ENCODE data around the gene MAST4. TPM values are rescaled to one million over a fixed set of nuclear protein-coding genes. Genes with fewer than 3 reads are reported as not detected.

Gene MAST4
- total RNA-seq, 2 donors from 2014 or later: 11.0 to 11.5 TPM

DNA sequence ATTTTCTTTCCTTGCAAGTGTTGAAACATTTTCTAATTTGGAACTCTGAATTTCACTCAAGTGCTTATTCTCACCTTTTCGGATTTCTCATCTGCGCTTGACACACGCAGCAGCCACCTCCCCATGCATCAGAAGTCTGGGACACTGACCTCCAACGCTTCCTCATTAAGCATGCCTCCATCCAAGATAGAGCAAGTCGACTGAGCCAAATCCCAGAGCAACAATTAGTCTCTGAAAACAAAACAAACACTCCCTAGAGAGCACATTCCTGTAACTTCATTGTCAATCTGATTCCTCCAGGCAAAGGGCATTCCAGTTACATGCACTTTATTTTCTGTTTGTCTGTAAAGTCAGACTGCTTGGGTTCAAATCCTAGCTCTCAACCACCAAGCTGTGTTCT is 594.7 kb downstream of the MAST4 start:
- Mint-ChIP-seq H3K4me3 (no peak overlapping the region), H3K4me1 (peaks cover 25% of the 10 kb centered on the region), H3K9me3 (peaks cover 15% of the 10 kb centered on the region), H3K36me3 (ENCODE audit: low read depth) (peaks cover 2% of the 10 kb centered on the region), H3K27me3 (ENCODE audit: insufficient read depth) (no peaks in the 10 kb centered on the region), H3K27ac (peak overlapping the region; percentile 13)
- TF ChIP-seq, protein P1, sequence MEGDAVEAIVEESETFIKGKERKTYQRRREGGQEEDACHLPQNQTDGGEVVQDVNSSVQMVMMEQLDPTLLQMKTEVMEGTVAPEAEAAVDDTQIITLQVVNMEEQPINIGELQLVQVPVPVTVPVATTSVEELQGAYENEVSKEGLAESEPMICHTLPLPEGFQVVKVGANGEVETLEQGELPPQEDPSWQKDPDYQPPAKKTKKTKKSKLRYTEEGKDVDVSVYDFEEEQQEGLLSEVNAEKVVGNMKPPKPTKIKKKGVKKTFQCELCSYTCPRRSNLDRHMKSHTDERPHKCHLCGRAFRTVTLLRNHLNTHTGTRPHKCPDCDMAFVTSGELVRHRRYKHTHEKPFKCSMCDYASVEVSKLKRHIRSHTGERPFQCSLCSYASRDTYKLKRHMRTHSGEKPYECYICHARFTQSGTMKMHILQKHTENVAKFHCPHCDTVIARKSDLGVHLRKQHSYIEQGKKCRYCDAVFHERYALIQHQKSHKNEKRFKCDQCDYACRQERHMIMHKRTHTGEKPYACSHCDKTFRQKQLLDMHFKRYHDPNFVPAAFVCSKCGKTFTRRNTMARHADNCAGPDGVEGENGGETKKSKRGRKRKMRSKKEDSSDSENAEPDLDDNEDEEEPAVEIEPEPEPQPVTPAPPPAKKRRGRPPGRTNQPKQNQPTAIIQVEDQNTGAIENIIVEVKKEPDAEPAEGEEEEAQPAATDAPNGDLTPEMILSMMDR (conservative IDR thresholded peaks at IDR 0.05): no peak
- Histone ChIP-seq H3K4me1 (ENCODE audit: control insufficient read depth, insufficient read depth, low read length) (peaks cover 6% of the 10 kb centered on the region), H3K27ac (ENCODE audit: low read depth, low read length) (no peak overlapping the region), H3K36me3 (ENCODE audit: control insufficient read depth, insufficient read depth, low read length) (no peaks in the 10 kb centered on the region), H3K9ac (ENCODE audit: extremely low read depth, low read length, poor library complexity, severe bottlenecking) (no peak overlapping the region), H3K27me3 (ENCODE audit: control insufficient read depth, insufficient read depth, low read length, poor library complexity, severe bottlenecking) (no peaks in the 10 kb centered on the region), H3K4me3 (ENCODE audit: low read length) (no peak overlapping the region), H3K9me3 (ENCODE audit: control insufficient read depth, low read length) (peaks cover 16% of the 10 kb centered on the region)
- peak; percentile 62 for DNase-seq
- WGBS, 2 experiments (ENCODE audit: insufficient coverage in 1 of 2, insufficient read length in 1 of 2): 62 to 64% methylated on average over 5 of the region's 5 CpGs

- Histone ChIP-seq H3K27me3 (ENCODE audit: control insufficient read depth, insufficient read depth, low read length, poor library complexity, severe bottlenecking) (no peaks in the 10 kb centered on the region), H3K4me1 (ENCODE audit: control insufficient read depth, insufficient read depth, low read length) (peaks cover 6% of the 10 kb centered on the region), H3K9me3 (ENCODE audit: control insufficient read depth, low read length) (peaks cover 16% of the 10 kb centered on the region), H3K4me3 (ENCODE audit: low read length) (peak overlapping the region; percentile 17), H3K9ac (ENCODE audit: extremely low read depth, low read length, poor library complexity, severe bottlenecking) (no peak overlapping the region), H3K36me3 (ENCODE audit: control insufficient read depth, insufficient read depth, low read length) (no peaks in the 10 kb centered on the region), H3K27ac (ENCODE audit: low read depth, low read length) (no peak overlapping the region)
- Mint-ChIP-seq H3K4me1 (peaks cover 25% of the 10 kb centered on the region), H3K27ac (no peak overlapping the region), H3K4me3 (no peak overlapping the region), H3K27me3 (ENCODE audit: insufficient read depth) (no peaks in the 10 kb centered on the region), H3K9me3 (peaks cover 15% of the 10 kb centered on the region), H3K36me3 (ENCODE audit: low read depth) (peaks cover 2% of the 10 kb centered on the region)
- TF ChIP-seq, protein P1 (conservative IDR thresholded peaks at IDR 0.05): no peak
- 92 to 100% methylated on average over 8 to 9 of the region's 9 CpGs for WGBS, 2 experiments (ENCODE audit: insufficient coverage in 1 of 2, insufficient read length in 1 of 2)
- DNase-seq: no peak
Observed at GRCh38 chr5:67192719-67193438, 596.7 kb downstream of the MAST4 start.

DNA sequence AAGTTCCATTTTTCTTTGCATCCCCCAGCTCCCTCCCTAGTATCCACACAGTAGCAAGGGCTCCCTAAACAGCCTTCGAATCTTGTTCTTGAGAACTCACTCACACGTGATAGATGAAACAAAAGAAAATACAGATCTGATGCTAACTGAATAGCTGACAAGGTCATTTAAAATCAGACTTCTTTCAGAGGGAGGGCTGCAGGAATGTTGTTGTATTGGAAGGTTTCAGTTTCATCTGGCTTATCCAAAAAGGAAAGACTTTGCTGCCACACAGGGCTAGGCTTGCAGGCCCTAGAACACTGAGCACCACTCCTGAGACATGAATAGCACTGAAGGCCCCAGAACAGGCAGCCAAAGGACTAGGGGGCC is 597.2 kb downstream of the MAST4 start:
- Histone ChIP-seq H3K4me3 (ENCODE audit: low read length) (no peak overlapping the region), H3K9me3 (ENCODE audit: control insufficient read depth, low read length) (peaks cover 16% of the 10 kb centered on the region), H3K4me1 (ENCODE audit: control insufficient read depth, insufficient read depth, low read length) (peaks cover 6% of the 10 kb centered on the region), H3K27me3 (ENCODE audit: control insufficient read depth, insufficient read depth, low read length, poor library complexity, severe bottlenecking) (no peaks in the 10 kb centered on the region), H3K36me3 (ENCODE audit: control insufficient read depth, insufficient read depth, low read length) (no peaks in the 10 kb centered on the region), H3K27ac (ENCODE audit: low read depth, low read length) (no peak overlapping the region), H3K9ac (ENCODE audit: extremely low read depth, low read length, poor library complexity, severe bottlenecking) (no peak overlapping the region)
- Mint-ChIP-seq H3K27ac (no peak overlapping the region), H3K9me3 (peaks cover 15% of the 10 kb centered on the region), H3K27me3 (ENCODE audit: insufficient read depth) (no peaks in the 10 kb centered on the region), H3K4me1 (peaks cover 25% of the 10 kb centered on the region), H3K4me3 (no peak overlapping the region), H3K36me3 (ENCODE audit: low read depth) (peaks cover 2% of the 10 kb centered on the region)
- WGBS, 2 experiments (ENCODE audit: insufficient coverage in 1 of 2, insufficient read length in 1 of 2): 90 to 93% methylated on average over 2 of the region's 2 CpGs
- DNase-seq: no peak
- TF ChIP-seq, protein P1 (conservative IDR thresholded peaks at IDR 0.05): no peak

Data from endodermal cell (in vitro differentiated cells).